Hepatocyte (in vitro differentiated cells): ENCODE results near the gene GOLM1.

Experiments
- EZH2 ChIP-seq: fragments of 200-600 bp; sonication (generic); IDR thresholded peaks from 2 replicates; pipeline ENCODE4 v1.6.1; 2016; ENCODE audit warnings: antibody characterized with exemption, mild to moderate bottlenecking, borderline replicate concordance
- EZH2phosphoT487 ChIP-seq: fragments of 200-600 bp; sonication (generic); IDR thresholded peaks from one replicate; pipeline ENCODE4 v1.6.1; 2018; ENCODE audit warnings: antibody characterized with exemption, mild to moderate bottlenecking, low read depth, moderate library complexity; ENCODE audit not compliant: unreplicated experiment, severe bottlenecking
- TF ChIP-seq, protein P1 (sequence below): fragments of 200-600 bp; sonication (generic); IDR thresholded peaks from 2 replicates; pipeline ENCODE4 v1.5.1; 2016; ENCODE audit warnings: antibody characterized with exemption, mild to moderate bottlenecking; ENCODE audit not compliant: poor library complexity

DNA sequence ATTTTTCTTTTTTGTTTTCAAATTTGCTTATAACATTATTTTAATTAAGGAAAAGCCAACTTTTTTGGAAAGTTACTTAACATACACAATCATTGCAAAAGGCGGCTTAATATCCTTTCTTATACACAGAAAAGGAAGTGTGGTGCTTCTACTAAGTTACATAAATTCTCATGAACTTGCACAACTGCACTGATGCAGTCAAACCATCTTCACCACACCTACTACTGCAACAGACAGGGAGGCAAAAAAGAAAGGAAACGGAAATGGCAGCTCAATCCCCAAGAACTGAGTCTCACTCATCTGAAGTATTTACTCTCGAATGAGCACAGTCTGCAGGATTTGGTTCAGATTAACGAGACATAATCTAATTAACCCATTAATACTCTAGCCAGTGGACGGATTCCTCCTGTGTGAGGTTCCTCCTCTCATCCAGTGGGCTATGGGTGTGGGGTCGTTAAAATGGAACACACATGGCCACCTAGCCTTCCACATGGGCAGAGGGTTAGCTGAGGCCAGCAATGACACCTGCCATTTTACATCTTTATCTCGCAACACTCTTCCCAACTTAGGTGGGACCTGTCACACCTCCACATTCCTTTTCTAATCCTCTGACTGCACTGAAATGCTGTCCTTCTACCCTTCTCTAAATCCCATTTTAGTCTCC lies 30.0 kb downstream of the GOLM1 start:
- no peak for TF ChIP-seq EZH2
- TF ChIP-seq, protein P1, sequence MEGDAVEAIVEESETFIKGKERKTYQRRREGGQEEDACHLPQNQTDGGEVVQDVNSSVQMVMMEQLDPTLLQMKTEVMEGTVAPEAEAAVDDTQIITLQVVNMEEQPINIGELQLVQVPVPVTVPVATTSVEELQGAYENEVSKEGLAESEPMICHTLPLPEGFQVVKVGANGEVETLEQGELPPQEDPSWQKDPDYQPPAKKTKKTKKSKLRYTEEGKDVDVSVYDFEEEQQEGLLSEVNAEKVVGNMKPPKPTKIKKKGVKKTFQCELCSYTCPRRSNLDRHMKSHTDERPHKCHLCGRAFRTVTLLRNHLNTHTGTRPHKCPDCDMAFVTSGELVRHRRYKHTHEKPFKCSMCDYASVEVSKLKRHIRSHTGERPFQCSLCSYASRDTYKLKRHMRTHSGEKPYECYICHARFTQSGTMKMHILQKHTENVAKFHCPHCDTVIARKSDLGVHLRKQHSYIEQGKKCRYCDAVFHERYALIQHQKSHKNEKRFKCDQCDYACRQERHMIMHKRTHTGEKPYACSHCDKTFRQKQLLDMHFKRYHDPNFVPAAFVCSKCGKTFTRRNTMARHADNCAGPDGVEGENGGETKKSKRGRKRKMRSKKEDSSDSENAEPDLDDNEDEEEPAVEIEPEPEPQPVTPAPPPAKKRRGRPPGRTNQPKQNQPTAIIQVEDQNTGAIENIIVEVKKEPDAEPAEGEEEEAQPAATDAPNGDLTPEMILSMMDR = no peak
- no peak for TF ChIP-seq EZH2phosphoT487
